Activated CD4-positive, alpha-beta T cell treated with anti-CD3 and anti-CD28 coated beads, Interleukin-2, amount 10 ng/mL, durations not matched to agents 7 days and 5 days (primary cell): ENCODE results near the gene WDR43. TPM values are rescaled to one million over a fixed set of nuclear protein-coding genes. Genes with fewer than 3 reads are reported as not detected.

Source experiments
- CTCF ChIA-PET: fragments of 350-600 bp; sonication (Branson Sonifier 250); formaldehyde crosslinking; loops from one replicate; lab custom pipeline; 2021; ENCODE audit warnings: antibody characterized with exemption; lab: Charles Lee
- POLR2A ChIA-PET: fragments of 350-600 bp; sonication (Branson Sonifier 250); formaldehyde crosslinking; loops from one replicate; lab custom pipeline; 2021; ENCODE audit warnings: antibody characterized with exemption; lab: Charles Lee
- DNase-seq: peaks from one replicate; pipeline ENCODE4 v3.0.0-alpha.2; 2020
- H3K27ac Mint-ChIP-seq: one replicate; pipeline ENCODE4 v1.8.0; 2021; ENCODE audit warnings: mild to moderate bottlenecking, moderate library complexity, mixed read lengths
- H3K27me3 Mint-ChIP-seq: one replicate; pipeline ENCODE4 v1.8.0; 2021; ENCODE audit warnings: mixed read lengths
- H3K36me3 Mint-ChIP-seq: one replicate; pipeline ENCODE4 v1.8.0; 2021; ENCODE audit warnings: low read depth, mixed read lengths
- H3K4me1 Mint-ChIP-seq: one replicate; pipeline ENCODE4 v1.8.0; 2021; ENCODE audit warnings: mixed read lengths
- H3K4me3 Mint-ChIP-seq: one replicate; pipeline ENCODE4 v1.8.0; 2021; ENCODE audit warnings: mild to moderate bottlenecking, moderate library complexity, mixed read lengths
- H3K9me3 Mint-ChIP-seq: one replicate; pipeline ENCODE4 v1.8.0; 2021; ENCODE audit warnings: mixed read lengths
- total RNA-seq, 2 experiments: library from RNA; stranded (reverse); gene quantifications; one replicate each; pipeline ENCODE4 v1.2.3, GENCODE V29; 2021

WDR43 gene
- total RNA-seq, 2 experiments from 2014 or later: 52.9 to 74.6 TPM

GRCh38 chr2:28927469-28927868 is 33.0 kb downstream of the WDR43 start:
- ChIA-PET POLR2A (no interaction called here), CTCF (interaction anchor here (0.8 to 1.3 kb wide), 4 partner anchors 10 to 35 kb away, joined by 3 to 4 read pairs (median 3); no protein-coding TSS in a partner anchor)
- H3K27ac Mint-ChIP-seq: peak overlapping the region; percentile 54
- no peak for DNase-seq
- no peaks in the 10 kb centered on the region for H3K27me3 Mint-ChIP-seq
- peaks cover 72% of the 10 kb centered on the region for H3K36me3 Mint-ChIP-seq
- H3K4me3 Mint-ChIP-seq: no peak overlapping the region
- peaks cover 2% of the 10 kb centered on the region for H3K4me1 Mint-ChIP-seq
- no peaks in the 10 kb centered on the region for H3K9me3 Mint-ChIP-seq

GRCh38 chr2:28927878-28928277 is 33.4 kb downstream of the WDR43 start:
- POLR2A ChIA-PET: no interaction called here
- CTCF ChIA-PET: interaction anchor here (0.6 to 1.3 kb wide), 5 partner anchors 9 to 116 kb away, joined by 3 to 4 read pairs (median 3); no protein-coding TSS in a partner anchor
- DNase-seq: no peak
- Mint-ChIP-seq H3K4me3 (no peak overlapping the region), H3K9me3 (no peaks in the 10 kb centered on the region), H3K36me3 (peaks cover 70% of the 10 kb centered on the region), H3K4me1 (peaks cover 2% of the 10 kb centered on the region), H3K27me3 (no peaks in the 10 kb centered on the region), H3K27ac (no peak overlapping the region)

GRCh38 chr2:28929581-28929980 is 35.1 kb downstream of the WDR43 start:
- Mint-ChIP-seq H3K36me3 (peaks cover 62% of the 10 kb centered on the region), H3K4me3 (no peak overlapping the region), H3K9me3 (no peaks in the 10 kb centered on the region), H3K4me1 (peaks cover 2% of the 10 kb centered on the region), H3K27ac (no peak overlapping the region), H3K27me3 (no peaks in the 10 kb centered on the region)
- CTCF ChIA-PET: interaction anchor here (1.2 kb wide), 1 partner anchor 13 kb away, joined by 4 read pairs; no protein-coding TSS in a partner anchor
- POLR2A ChIA-PET: no interaction called here
- DNase-seq: no peak

GRCh38 chr2:28930205-28930604 is 35.7 kb downstream of the WDR43 start:
- Mint-ChIP-seq H3K36me3 (peaks cover 56% of the 10 kb centered on the region), H3K27me3 (no peaks in the 10 kb centered on the region), H3K4me1 (peaks cover 2% of the 10 kb centered on the region), H3K27ac (no peak overlapping the region), H3K4me3 (no peak overlapping the region), H3K9me3 (no peaks in the 10 kb centered on the region)
- ChIA-PET CTCF (no interaction called here), POLR2A (no interaction called here)
- no peak for DNase-seq

- Mint-ChIP-seq H3K9me3 (no peaks in the 10 kb centered on the region), H3K4me1 (peaks cover 2% of the 10 kb centered on the region), H3K4me3 (no peak overlapping the region), H3K27me3 (no peaks in the 10 kb centered on the region), H3K36me3 (peaks cover 46% of the 10 kb centered on the region), H3K27ac (no peak overlapping the region)
- DNase-seq: no peak
- POLR2A ChIA-PET: no interaction called here
- CTCF ChIA-PET: no interaction called here
Measured at GRCh38 chr2:28934769-28935168, 40.3 kb downstream of the WDR43 start.

- ChIA-PET CTCF (no interaction called here), POLR2A (no interaction called here)
- no peaks in the 10 kb centered on the region for H3K9me3 Mint-ChIP-seq
- H3K27me3 Mint-ChIP-seq: no peaks in the 10 kb centered on the region
- H3K4me1 Mint-ChIP-seq: peaks cover 3% of the 10 kb centered on the region
- H3K36me3 Mint-ChIP-seq: peaks cover 64% of the 10 kb centered on the region
- DNase-seq: no peak
- H3K27ac Mint-ChIP-seq: no peak overlapping the region
- no peak overlapping the region for H3K4me3 Mint-ChIP-seq
Measured at GRCh38 chr2:28941008-28941407, 46.5 kb downstream of the WDR43 start.

- CTCF ChIA-PET: no interaction called here
- Mint-ChIP-seq H3K36me3 (peaks cover 65% of the 10 kb centered on the region), H3K4me1 (peaks cover 1% of the 10 kb centered on the region)
Measured at GRCh38 chr2:28944535-28945248, 50.2 kb downstream of the WDR43 start.

GRCh38 chr2:28948160-28948559 is 53.7 kb downstream of the WDR43 start:
- no peak for DNase-seq
- no peaks in the 10 kb centered on the region for H3K27me3 Mint-ChIP-seq
- peaks cover 4% of the 10 kb centered on the region for H3K4me1 Mint-ChIP-seq
- H3K27ac Mint-ChIP-seq: no peak overlapping the region
- ChIA-PET POLR2A (no interaction called here), CTCF (no interaction called here)
- H3K4me3 Mint-ChIP-seq: no peak overlapping the region
- H3K9me3 Mint-ChIP-seq: peaks cover 3% of the 10 kb centered on the region
- peaks cover 44% of the 10 kb centered on the region for H3K36me3 Mint-ChIP-seq

More at GRCh38 chr2:28944535-28945248, 50.2 kb downstream of the WDR43 start:
- POLR2A ChIA-PET: no interaction called here
- no peak for DNase-seq
- no peaks in the 10 kb centered on the region for H3K27me3 Mint-ChIP-seq
- no peak overlapping the region for H3K4me3 Mint-ChIP-seq
- peaks cover 3% of the 10 kb centered on the region for H3K9me3 Mint-ChIP-seq
- no peak overlapping the region for H3K27ac Mint-ChIP-seq

- DNase-seq: no peak
- no peak overlapping the region for H3K27ac Mint-ChIP-seq
- ChIA-PET POLR2A (no interaction called here), CTCF (interaction anchor here (1.0 to 1.4 kb wide), 2 partner anchors 10 to 23 kb away, joined by 3 read pairs; no protein-coding TSS in a partner anchor)
- H3K4me3 Mint-ChIP-seq: no peak overlapping the region
- peaks cover 35% of the 10 kb centered on the region for H3K36me3 Mint-ChIP-seq
- H3K9me3 Mint-ChIP-seq: peaks cover 3% of the 10 kb centered on the region
- peaks cover 4% of the 10 kb centered on the region for H3K4me1 Mint-ChIP-seq
- no peaks in the 10 kb centered on the region for H3K27me3 Mint-ChIP-seq
Measured at GRCh38 chr2:28949190-28949589, 54.7 kb downstream of the WDR43 start.

GRCh38 chr2:28949617-28950305 is 55.3 kb downstream of the WDR43 start:
- Mint-ChIP-seq H3K27me3 (no peaks in the 10 kb centered on the region), H3K36me3 (peaks cover 30% of the 10 kb centered on the region), H3K4me3 (no peak overlapping the region), H3K9me3 (peaks cover 3% of the 10 kb centered on the region), H3K27ac (no peak overlapping the region), H3K4me1 (peaks cover 3% of the 10 kb centered on the region)
- ChIA-PET CTCF (interaction anchor here (1.0 to 1.4 kb wide), 2 partner anchors 9 to 24 kb away, joined by 3 read pairs; no protein-coding TSS in a partner anchor), POLR2A (no interaction called here)
- no peak for DNase-seq

- H3K27ac Mint-ChIP-seq: no peak overlapping the region
- H3K4me1 Mint-ChIP-seq: peaks cover 3% of the 10 kb centered on the region
- CTCF ChIA-PET: no interaction called here
- DNase-seq: no peak
- H3K4me3 Mint-ChIP-seq: no peak overlapping the region
- no peaks in the 10 kb centered on the region for H3K27me3 Mint-ChIP-seq
- peaks cover 3% of the 10 kb centered on the region for H3K9me3 Mint-ChIP-seq
- H3K36me3 Mint-ChIP-seq: peaks cover 23% of the 10 kb centered on the region
- POLR2A ChIA-PET: no interaction called here
Measured at GRCh38 chr2:28950941-28951630, 56.6 kb downstream of the WDR43 start.

- Mint-ChIP-seq H3K27ac (no peak overlapping the region), H3K36me3 (peaks cover 18% of the 10 kb centered on the region), H3K4me1 (peaks cover 3% of the 10 kb centered on the region), H3K4me3 (no peak overlapping the region), H3K27me3 (no peaks in the 10 kb centered on the region), H3K9me3 (peaks cover 3% of the 10 kb centered on the region)
- ChIA-PET POLR2A (no interaction called here), CTCF (interaction anchor here (0.6 to 1.3 kb wide), 2 partner anchors 42 to 147 kb away, joined by 3 read pairs; no protein-coding TSS in a partner anchor)
- no peak for DNase-seq
Measured at GRCh38 chr2:28951910-28952835, 57.7 kb downstream of the WDR43 start.
